ENCODE results near the gene RAP2C. TPM values are rescaled to one million over a fixed set of nuclear protein-coding genes. Genes with fewer than 3 reads are reported as not detected.

Gene RAP2C
- total and polyA plus RNA-seq, 7 donors, result 9.6 to 25.7 (median 22.2) TPM

DNA sequence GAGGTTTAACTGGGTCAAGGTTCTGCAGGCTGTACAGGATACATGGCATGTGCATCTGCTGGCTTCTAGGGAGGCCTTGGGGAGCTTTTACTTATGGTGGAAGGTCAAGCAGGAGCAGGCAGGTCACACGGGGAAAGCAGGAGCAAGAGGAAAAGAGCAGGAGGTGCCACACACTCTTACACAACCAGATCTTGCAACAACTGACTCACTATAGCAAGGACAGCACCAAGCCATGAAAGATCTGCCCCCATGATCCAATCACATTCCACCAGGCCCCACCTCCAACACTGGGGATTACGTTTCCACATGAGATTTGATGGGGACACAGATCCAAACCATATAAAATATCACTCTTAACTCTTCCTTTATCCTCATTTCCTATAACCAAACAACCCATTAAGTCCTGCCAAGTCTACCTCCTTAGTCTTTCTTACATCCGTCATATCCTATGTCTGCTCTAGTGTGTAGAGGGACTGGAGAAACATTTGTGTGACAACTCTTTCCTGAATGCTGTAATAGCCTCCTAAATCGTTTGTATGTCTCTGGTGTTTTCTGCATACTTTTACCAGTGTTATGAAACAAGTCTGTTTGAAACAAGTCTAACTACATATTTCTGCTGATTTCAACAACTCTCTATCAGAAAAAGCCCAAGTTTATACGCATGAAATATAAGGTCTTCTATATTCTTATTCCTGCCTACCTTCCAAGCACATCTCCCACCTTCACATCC, 8.3 kb upstream of the RAP2C start:
- intact Hi-C loops (cut with DNase I), result loop anchor here in 1 of 2 donors (10.0 kb wide), 1 partner anchor 133 kb away; no protein-coding TSS in a partner anchor
- Histone ChIP-seq H3K4me3 (no peak overlapping the region), H3K4me1 (no peaks in the 10 kb centered on the region), H3K27ac (no peak overlapping the region), H3K36me3 (ENCODE audit: insufficient read depth in 1 of 2, low read depth in 1 of 2) (no peaks in the 10 kb centered on the region), H3K27me3 (ENCODE audit: insufficient read depth in 3 of 3, low read length in 2 of 3) (peaks cover 0 to 18% (median 0%) of the 10 kb centered on the region in 3 donors), H3K9me3 (no peaks in the 10 kb centered on the region)
- peak; percentile 21 to 36 for DNase-seq
- ATAC-seq, result peak; percentile 30 to 88 (median 83)
- TF ChIP-seq, protein P1, sequence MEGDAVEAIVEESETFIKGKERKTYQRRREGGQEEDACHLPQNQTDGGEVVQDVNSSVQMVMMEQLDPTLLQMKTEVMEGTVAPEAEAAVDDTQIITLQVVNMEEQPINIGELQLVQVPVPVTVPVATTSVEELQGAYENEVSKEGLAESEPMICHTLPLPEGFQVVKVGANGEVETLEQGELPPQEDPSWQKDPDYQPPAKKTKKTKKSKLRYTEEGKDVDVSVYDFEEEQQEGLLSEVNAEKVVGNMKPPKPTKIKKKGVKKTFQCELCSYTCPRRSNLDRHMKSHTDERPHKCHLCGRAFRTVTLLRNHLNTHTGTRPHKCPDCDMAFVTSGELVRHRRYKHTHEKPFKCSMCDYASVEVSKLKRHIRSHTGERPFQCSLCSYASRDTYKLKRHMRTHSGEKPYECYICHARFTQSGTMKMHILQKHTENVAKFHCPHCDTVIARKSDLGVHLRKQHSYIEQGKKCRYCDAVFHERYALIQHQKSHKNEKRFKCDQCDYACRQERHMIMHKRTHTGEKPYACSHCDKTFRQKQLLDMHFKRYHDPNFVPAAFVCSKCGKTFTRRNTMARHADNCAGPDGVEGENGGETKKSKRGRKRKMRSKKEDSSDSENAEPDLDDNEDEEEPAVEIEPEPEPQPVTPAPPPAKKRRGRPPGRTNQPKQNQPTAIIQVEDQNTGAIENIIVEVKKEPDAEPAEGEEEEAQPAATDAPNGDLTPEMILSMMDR (IDR thresholded peaks at IDR 0.05), result no peak
- 57 to 63% (median 59%) methylated on average over 5 of the region's 5 CpGs for WGBS, 3 donors

DNA sequence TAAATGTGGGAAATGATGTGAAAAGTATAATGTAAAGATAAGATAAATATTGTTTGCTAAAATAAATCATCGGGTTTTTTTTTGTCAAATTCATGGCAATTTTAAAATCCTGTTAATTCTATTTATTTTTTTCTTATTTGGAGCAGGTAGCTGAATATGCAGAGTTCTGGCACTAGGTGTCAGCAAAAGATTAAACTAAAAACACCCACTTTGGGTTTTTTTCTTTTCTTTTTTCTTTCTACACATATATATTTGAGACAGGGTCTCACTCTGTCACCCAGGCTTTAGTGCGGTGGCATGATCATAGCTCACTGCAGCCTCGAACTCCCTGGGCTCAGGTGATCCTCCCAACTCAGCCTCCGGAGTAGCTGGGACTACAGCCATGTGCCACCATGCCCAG, 6.9 kb upstream of the RAP2C start:
- Histone ChIP-seq H3K36me3 (ENCODE audit: insufficient read depth in 1 of 2, low read depth in 1 of 2) (no peaks in the 10 kb centered on the region), H3K4me1 (no peaks in the 10 kb centered on the region), H3K27ac (no peak overlapping the region), H3K4me3 (no peak overlapping the region), H3K9me3 (no peaks in the 10 kb centered on the region), H3K27me3 (ENCODE audit: insufficient read depth in 3 of 3, low read length in 2 of 3) (peaks cover 0 to 12% (median 0%) of the 10 kb centered on the region in 3 donors)
- DNase-seq, result no peak
- no peak for ATAC-seq
- intact Hi-C loops (cut with DNase I), result loop anchor here in 1 of 2 donors (10.0 kb wide), 1 partner anchor 131 kb away; no protein-coding TSS in a partner anchor
- WGBS, 3 donors, result 76 to 85% (median 82%) methylated on average over 4 of the region's 4 CpGs
- TF ChIP-seq, protein P1 (IDR thresholded peaks at IDR 0.05), result peak; percentile 18

DNA sequence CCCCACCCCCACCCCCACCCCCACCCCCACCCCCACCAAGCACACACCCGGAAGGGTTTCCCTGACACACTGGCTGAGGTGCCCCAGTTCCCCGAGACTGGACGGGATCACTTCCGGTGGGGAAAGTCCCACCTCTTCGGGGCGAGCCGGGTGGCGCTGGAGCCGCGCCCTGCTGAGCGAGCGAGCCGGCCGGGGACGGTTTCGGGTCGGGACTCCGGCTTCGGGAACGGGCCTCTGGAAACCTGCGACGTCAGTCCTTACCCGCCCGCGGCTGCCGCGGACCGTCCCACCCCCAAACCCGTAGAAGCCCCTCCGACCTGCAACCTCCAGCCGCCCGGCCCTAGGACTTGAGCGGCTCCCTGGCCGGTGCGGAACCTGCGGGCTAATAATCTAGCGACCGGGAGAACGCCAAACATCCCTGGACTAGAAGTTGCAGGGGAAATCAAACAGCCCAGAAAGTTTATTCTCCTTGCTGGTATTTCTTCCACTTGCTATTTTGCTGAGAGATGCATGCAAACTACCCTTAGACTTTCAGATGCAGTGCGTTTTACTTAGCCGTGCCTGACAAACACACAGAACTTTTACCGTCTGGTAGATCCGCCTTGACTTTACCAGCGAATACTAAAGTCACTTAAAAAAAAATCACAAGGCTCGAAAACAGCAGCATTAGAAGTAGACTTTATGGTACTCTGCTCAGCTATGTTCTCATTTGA, 991 bp downstream of the RAP2C start:
- Histone ChIP-seq H3K4me3 (peak overlapping the region; percentile 82), H3K9me3 (no peaks in the 10 kb centered on the region), H3K27ac (peak overlapping the region; percentile 93), H3K4me1 (peaks cover 9% of the 10 kb centered on the region), H3K36me3 (ENCODE audit: insufficient read depth in 1 of 2, low read depth in 1 of 2) (peaks cover 0 to 12% of the 10 kb centered on the region in 2 donors), H3K27me3 (ENCODE audit: insufficient read depth in 3 of 3, low read length in 2 of 3) (peaks cover 0 to 7% (median 0%) of the 10 kb centered on the region in 3 donors)
- intact Hi-C loops (cut with DNase I), result loop anchor here in 1 of 2 donors (2.0 kb wide), 1 partner anchor 125 kb away; no protein-coding TSS in a partner anchor
- 0 to 39% (median 0%) methylated on average over 14 to 44 of the region's 45 CpGs for WGBS, 3 donors
- ATAC-seq, result peak; percentile 88 to 90 (median 90)
- TF ChIP-seq, protein P1 (IDR thresholded peaks at IDR 0.05), result no peak
- DNase-seq, result peak; percentile 84 to 92

DNA sequence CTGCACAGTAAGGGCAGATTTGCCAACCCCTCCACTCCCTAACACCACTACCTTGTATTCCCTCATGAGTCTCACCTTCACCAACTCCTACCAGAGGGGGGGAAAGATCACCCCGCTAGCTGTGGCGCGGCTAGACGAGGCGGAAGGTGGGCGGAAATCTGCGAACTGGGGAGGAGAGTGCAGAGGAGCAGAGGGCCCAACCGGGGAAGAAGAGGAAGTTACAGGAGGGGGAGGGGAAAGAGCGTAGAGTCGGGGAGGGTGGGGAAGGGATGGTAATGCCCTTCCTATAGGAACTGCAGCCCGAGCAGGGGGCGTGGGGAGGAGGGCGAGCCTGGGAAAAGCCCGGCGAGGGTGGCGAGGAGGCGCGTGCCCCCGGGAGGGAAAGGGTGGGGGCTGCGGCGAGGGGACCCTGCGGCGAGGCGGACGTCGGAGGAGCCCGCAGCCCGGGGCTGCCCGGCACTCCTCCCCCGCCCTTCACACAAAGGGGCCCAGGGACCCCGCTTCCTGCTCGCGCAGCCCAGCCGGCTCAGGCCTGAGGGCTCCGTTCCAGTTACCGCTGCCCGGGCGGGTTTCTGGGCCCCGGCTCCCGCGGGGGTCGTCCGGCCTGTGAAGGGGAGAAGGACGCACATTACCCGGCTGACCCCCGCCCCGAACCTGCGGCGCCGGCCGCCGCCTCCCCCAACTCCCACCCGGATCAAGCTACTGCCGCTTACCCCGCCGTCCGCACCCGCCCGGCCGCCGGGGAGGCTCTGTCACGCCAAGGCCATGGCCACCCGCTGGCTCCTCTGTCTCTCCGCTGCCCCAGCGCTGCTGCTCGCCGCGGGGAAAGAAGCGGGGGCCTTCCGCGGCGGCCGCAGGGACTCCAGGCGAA, 1.8 kb downstream of the RAP2C start:
- peaks cover 0 to 17% of the 10 kb centered on the region in 2 donors for H3K36me3 ChIP-seq (ENCODE audit: insufficient read depth in 1 of 2, low read depth in 1 of 2)
- WGBS, 3 donors, result 0 to 29% (median 1%) methylated on average over 21 to 73 of the region's 74 CpGs
- H3K9me3 ChIP-seq, result no peaks in the 10 kb centered on the region
- peaks cover 9% of the 10 kb centered on the region for H3K4me1 ChIP-seq
- no peaks in the 10 kb centered on the region for H3K27me3 ChIP-seq (ENCODE audit: insufficient read depth in 3 of 3, low read length in 2 of 3)
- peak overlapping the region; percentile 82 for H3K4me3 ChIP-seq
- DNase-seq, result peak; percentile 42 to 68
- intact Hi-C loops (cut with DNase I), result loop anchor here in 1 of 2 donors (2.0 kb wide), 1 partner anchor 125 kb away; no protein-coding TSS in a partner anchor
- ATAC-seq, result peak; percentile 52 to 59 (median 56)
- peak overlapping the region; percentile 93 for H3K27ac ChIP-seq
- TF ChIP-seq, protein P1 (IDR thresholded peaks at IDR 0.05), result no peak
